ENCODE data around the gene KCNJ5.

- TF ChIP-seq POLR2A (IDR thresholded peaks at IDR 0.05; ENCODE audit: low read depth, low read length) (no peak), RAD21 (IDR thresholded peaks at IDR 0.05; ENCODE audit: low read length) (no peak), MAFK (IDR thresholded peaks at IDR 0.05; ENCODE audit: low read depth, low read length) (no peak), CEBPB (IDR thresholded peaks at IDR 0.05; ENCODE audit: low read depth, low read length) (no peak)
- TF ChIP-seq, protein P1, sequence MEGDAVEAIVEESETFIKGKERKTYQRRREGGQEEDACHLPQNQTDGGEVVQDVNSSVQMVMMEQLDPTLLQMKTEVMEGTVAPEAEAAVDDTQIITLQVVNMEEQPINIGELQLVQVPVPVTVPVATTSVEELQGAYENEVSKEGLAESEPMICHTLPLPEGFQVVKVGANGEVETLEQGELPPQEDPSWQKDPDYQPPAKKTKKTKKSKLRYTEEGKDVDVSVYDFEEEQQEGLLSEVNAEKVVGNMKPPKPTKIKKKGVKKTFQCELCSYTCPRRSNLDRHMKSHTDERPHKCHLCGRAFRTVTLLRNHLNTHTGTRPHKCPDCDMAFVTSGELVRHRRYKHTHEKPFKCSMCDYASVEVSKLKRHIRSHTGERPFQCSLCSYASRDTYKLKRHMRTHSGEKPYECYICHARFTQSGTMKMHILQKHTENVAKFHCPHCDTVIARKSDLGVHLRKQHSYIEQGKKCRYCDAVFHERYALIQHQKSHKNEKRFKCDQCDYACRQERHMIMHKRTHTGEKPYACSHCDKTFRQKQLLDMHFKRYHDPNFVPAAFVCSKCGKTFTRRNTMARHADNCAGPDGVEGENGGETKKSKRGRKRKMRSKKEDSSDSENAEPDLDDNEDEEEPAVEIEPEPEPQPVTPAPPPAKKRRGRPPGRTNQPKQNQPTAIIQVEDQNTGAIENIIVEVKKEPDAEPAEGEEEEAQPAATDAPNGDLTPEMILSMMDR (conservative IDR thresholded peaks at IDR 0.05; ENCODE audit: low read depth, low read length), result no peak
Measured at GRCh38 chr11:128906185-128907050, 15.3 kb downstream of the KCNJ5 start.
